Amniotic epithelial cell (primary cell): ENCODE measurements around the gene CBY3.
A peak's percentile ranks its signal among the peaks of the same experiment; 100 is the strongest.
"Not testable (repeated sequence)": the region's sequence is repeated elsewhere in the genome, so short reads cannot be mapped to it uniquely, and the experiment has no call there.

Source experiments
- DNase-seq: peaks from one replicate; pipeline ENCODE4 v3.0.0-alpha.2; 2010; ENCODE audit warnings: low read depth

CBY3 gene

DNA sequence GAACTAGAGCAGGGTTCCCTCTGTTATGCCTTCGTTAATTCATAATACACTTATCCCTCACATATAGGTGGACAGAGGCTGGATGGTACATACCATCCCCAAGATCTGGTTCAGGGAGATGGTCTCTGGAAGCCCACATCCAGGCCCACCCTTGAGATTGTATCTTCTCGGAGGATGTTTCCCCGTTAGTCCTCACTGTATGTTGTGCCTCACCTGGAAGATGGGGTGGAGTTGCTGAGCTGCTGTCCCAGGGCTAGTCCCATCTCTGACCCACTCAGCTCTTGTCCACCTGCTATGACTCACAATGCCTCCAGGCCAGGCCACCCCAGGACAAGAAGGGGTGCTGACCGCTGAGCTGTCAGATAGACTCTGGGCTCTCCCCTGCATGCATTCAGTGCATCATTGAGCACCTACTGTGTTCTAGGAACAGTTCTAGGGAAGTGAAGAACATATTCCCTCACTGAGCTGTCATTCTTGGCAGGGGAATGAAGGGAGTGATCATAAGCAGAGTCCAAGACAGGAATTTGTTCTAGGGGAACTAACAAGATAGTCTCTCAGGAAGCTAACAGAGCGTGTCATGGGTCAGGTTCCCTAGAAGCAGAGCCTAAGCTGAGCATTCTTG, at the start of gene CBY3:
Gene CBY3, minus strand, starts transcription at position 255 of the 622 bp plus-strand sequence. Its CDS starts 116 bp downstream, at position 139.
- DNase-seq, result peak; percentile 53

DNA sequence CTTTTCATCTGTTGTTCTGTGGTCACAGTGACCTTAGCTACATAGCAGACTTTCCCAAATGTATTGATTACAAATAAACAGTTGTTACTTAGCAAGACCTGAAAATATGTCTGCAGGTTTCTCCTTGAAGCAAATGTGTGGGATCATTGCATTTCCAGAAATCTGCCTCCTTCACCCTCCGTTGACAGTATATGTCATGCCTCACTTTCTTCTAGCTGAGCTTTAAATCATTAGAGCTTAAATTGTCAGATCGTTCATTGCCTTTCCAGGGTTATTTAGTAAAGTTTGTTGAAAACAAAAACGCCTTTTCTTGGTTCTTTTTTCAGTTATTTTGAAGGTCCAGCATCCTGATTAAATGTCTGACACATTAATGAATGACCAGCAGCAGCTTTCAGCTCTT, 49.5 kb upstream of the CBY3 start:
- DNase-seq, result no peak

DNA sequence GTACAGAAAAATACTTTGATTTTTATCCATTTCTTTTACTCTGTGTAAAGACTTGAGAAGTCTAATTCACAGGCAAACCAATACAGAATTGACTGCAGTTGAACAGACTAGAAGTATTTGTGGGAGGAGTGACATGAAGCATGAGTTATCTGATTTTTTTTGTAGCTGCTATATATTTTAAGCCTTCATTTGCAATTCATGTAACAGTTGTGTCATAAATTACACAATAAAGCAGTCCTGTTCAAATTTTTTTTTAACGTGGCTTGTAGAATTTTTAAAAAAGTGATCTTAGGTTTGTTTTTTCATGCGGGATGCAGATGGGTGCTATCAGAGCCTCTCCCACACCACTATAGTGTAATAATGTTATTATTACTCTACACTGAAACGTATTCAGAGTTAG, 48.9 kb upstream of the CBY3 start:
- DNase-seq, result no peak

DNA sequence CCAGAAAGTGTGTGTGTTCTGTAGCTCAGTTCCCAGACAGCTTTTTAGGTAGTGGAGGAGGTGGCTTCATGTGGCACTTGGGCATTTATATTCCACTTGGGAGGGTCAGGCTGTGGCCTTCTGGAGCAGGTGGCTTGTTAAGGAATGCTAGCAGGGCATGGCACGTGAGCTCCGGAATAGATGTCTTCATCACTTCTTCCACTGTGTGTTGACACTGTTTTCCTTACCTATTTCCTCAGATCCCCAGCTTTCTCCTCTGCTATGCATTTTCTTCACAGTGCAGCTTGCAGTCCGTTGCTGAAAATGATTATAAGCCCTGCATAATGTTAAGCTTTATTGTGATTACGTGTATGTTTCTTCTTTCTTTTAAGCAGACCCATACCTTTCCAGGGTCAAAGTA, 48.5 kb upstream of the CBY3 start:
- DNase-seq, result no peak

DNA sequence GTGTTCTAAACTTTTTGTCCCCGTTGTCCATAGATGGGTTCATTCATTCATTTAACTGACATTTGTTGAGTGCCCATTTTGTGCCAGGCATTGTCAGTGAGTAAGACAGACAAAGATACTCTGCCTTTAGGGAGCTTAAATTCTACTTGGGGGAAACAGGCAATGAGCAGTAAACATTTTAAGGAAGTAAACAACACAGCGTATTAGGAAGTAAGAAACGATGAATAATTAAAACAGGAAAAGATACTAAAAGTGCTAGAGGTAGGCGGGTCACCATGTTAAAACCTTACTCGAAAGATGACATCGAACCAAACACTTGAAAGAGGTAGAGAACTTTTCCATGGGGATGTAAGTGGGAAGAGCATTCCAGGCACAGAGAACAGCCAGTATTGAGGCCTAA, 46.3 kb upstream of the CBY3 start:
- DNase-seq, result no peak

- no peak for DNase-seq
Measured at GRCh38 chr5:179724163-179724562, 43.3 kb upstream of the CBY3 start.

- DNase-seq, result peak; percentile 12
Measured at GRCh38 chr5:179720222-179720621, 39.4 kb upstream of the CBY3 start.

DNA sequence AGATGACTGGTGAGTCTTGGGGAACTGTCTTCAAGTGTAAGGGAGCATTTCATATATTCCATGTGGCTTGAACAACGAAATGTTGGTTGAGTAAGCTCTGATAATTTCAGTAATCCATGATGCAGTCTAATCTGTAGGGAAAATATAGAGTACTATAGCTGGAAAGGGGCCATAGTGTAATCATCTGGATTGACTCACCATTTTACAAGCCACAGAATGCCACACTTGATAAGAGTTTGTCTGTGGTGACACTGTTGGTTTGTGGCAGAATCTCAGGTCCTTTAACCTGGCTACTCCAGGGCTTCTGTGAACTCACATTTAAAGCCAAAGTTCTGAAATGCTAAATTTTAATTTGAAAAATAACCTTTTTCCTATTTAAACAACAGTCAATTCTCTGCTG, 35.5 kb upstream of the CBY3 start:
- peak; percentile 17 for DNase-seq

DNA sequence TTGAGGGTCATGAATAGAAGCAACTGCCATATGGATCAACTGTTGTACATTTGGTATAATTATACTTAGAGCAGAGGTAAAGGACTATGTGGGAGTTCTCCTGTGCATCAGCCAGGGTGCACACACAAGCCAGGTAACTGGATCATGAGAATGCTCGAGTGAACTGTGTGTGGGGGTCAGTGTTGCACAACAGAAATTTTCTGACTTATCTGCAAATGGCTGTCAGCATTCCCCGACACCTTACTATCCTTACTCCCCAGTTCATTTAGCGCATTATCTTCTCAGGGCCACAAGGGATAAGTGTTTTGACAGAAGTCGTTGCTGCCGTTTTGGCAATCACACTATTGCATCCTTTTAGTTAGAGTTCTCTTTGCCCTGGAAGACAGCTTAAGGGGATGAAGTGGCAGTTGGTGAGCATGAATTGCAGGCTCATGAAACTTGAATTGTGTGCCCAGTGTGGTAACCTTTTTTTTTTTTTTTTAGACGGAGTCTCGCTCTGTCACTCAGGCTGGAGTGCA, 19.6 kb upstream of the CBY3 start:
- DNase-seq, result peak; percentile 72

DNA sequence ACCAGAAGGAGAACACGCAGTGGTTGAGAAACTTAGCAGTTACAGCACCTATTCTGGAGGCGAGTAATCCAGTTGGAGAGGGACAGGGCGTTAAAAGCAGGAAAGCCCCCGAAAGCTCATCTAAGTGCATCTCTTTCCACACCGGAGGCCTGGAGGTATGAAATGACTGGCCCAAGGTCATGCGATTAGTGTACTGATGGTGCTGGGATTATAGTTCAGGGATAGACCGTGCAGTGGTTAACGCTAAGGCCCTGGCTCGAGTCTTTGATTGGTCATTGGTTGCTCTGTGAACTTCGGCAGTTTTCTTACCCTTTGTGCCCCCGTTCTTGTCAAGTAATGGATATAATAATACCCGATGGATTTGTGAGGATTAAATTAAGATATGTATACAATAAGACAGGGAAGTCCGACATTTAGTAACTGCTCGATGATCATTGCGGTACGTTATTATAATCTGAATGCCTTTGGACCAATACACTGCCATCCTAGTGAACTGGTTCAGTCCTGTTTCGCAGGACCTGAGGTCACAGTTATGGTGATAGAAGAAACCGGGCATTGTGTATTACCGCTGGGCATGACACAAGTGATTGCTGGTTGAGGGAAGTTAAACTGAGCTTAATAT, 18.9 kb upstream of the CBY3 start:
- DNase-seq, result peak; percentile 41

GRCh38 chr5:179698935-179699615, 18.2 kb upstream of the CBY3 start, which contains the start of gene CANX:
Gene CANX (plus strand): TSS chr5:179698967. CDS start chr5:179705682, 6,715 bp downstream.
- DNase-seq, result peak; percentile 21

GRCh38 chr5:179697993-179698934, 17.4 kb upstream of the CBY3 start:
- DNase-seq, result peak; percentile 98

DNA sequence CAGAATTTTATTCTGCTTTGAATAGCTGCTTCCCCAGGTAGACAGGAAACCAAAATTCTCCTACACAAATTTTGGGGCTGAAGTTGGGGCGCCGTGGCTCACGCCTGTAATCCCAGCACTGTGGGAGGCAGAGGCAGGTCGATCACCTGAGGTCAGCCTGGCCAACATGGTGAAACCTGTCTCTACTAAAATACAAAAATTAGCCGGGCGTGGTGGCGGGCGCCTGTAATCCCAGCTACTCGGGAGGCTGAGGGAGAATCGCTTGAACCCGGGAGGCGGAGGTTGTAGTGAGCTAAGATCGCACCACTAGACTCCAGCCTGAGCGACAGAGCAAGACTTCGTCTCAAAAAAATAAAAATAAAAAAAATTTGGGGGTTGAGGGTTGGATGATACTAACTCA, 16.7 kb upstream of the CBY3 start:
- not testable (repeated sequence) for DNase-seq

DNA sequence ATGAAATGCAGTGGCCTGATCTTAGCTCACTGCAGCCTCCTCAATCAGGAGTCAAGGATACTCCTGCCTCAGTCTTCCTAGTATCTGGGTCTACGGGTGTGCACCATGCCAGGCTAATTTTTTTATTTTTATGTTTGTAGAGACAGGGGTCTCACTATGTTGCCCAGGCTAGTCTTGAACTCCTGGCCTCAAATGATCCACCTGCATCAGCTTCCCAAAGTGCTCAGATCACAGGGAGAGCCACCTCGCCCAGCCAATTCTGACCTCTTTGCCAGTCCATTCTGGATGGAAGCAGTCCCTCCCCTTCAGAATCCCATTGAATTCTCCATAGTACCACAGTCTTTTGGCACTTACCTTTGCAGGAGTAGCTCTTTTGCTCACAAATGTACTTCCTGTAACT, 16.3 kb upstream of the CBY3 start:
- DNase-seq, result no peak

GRCh38 chr5:179696603-179697002, 15.8 kb upstream of the CBY3 start:
- no peak for DNase-seq

GRCh38 chr5:179694561-179694960, 13.7 kb upstream of the CBY3 start:
- DNase-seq, result no peak

GRCh38 chr5:179689212-179689611, 8.4 kb upstream of the CBY3 start:
- not testable (repeated sequence) for DNase-seq

DNA sequence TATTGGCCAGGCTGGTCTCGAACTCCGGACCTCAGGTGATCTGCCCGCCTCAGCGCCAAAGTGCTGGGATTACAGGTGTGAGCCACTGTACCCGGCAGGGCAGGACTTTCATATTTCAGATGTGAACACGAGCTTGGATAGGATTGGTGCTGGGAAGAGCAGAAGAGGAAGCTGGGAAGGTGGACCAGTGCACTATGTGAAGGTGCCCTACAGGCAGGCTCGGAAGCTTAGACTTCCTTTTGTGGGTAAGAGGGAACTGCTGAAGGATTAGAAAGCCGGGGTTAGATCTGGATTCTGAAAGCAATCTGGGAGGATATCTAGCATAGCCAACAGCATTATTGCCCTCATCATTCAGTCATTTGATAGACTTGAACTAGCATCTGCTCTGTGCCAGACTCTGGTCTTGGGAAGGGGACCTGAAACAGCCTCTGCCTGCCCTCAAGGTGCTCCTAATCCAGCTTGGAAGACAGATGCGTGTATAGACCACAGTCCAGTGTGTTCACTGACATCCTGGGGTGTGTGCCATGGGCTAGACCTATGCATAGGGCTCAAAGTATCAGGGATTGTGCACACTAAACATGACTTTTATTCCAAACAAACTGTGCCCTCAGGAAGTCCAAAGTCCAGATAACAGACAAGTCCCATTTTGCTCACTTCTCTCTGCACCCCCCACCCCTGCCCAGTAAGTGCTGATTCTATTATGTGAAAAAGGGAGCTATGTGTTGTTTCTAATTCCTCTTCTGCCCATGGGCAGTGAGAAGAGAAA, 637 bp downstream of the CBY3 start:
- DNase-seq, result no peak

GRCh38 chr5:179679014-179679674, 1.7 kb downstream of the CBY3 start:
- peak; percentile 74 for DNase-seq

DNA sequence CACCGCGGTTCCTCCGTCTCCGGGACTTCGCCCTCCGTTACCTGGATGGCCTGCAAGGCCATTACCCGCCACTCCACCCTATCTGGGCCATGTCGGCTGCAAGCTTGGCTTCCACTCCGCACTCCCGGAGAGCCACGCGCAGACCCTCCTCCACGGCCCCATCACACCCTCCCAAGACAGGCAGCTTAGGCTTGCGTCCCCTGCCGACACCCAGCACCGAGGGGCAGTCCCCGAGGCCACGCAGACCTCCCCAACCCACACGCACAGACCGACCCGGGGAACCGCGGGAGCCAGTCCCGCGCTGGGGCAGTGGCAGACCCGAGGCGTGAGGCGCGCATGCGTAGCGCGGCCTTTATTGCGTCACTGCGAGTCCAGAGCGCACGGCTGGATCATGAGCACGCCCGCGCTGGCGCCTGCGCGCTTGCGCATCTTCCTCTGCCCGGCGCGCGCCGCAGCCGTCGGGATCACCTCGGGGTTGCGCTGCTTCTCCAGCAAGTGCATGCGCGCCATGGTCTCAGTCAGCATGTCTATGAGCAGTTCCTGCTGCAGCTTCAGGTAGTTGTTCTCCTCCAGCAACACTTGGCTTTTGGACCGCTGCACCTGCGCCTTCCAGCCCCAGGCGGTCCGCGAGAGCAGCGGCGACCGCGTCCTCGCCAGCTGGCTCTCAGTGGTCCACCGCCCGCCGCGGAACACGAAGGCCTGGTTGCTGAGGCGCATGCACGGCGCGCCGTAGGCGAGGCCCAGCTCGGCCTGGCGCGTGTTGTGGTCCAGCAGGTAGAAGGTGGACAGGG, 2.4 kb downstream of the CBY3 start:
- DNase-seq, result peak; percentile 89
